Measurements from ENCODE around the gene C3orf20.

GRCh38 chr3:14771593-14772497 is 96.9 kb downstream of the C3orf20 start:
- TF ChIP-seq FOXM1 (IDR thresholded peaks at IDR 0.05; ENCODE audit: borderline replicate concordance) = no peak
- TF ChIP-seq PKNOX1 (IDR thresholded peaks at IDR 0.05) = no peak
- TF ChIP-seq FOXA1 (IDR thresholded peaks at IDR 0.05) = no peak
- TF ChIP-seq BHLHE40 (IDR thresholded peaks at IDR 0.05; ENCODE audit: borderline replicate concordance) = no peak
- TF ChIP-seq FOXK2 (IDR thresholded peaks at IDR 0.05) = no peak
- no peak for TF ChIP-seq SUZ12 (IDR thresholded peaks at IDR 0.05)
- no peak for TF ChIP-seq L3MBTL2 (conservative IDR thresholded peaks at IDR 0.05)
- TF ChIP-seq SP1 (IDR thresholded peaks at IDR 0.05) = no peak
